ENCODE measurements around the gene ZNF423.

Gene ZNF423

DNA sequence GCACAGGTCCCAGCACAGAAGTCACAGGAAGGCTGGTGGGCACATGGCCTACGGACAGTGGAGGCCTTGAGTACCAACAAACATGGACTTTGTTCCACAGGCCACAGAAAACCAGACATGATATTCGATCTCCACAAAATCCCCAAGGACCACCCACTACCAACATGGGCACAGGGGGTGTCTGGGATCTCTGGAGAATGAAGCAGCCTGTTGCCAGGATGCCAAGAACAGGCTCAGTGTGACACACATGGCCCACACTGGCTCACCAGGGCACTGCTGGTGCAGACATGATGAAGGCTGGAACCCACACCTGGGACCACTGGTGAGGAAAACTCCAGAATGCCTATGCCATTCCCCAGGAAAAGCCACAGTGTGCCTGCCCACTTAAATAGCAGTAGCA lies 362.1 kb downstream of the ZNF423 start:
- POLR2A ChIA-PET: no interaction called here
- TF ChIP-seq, protein P1, sequence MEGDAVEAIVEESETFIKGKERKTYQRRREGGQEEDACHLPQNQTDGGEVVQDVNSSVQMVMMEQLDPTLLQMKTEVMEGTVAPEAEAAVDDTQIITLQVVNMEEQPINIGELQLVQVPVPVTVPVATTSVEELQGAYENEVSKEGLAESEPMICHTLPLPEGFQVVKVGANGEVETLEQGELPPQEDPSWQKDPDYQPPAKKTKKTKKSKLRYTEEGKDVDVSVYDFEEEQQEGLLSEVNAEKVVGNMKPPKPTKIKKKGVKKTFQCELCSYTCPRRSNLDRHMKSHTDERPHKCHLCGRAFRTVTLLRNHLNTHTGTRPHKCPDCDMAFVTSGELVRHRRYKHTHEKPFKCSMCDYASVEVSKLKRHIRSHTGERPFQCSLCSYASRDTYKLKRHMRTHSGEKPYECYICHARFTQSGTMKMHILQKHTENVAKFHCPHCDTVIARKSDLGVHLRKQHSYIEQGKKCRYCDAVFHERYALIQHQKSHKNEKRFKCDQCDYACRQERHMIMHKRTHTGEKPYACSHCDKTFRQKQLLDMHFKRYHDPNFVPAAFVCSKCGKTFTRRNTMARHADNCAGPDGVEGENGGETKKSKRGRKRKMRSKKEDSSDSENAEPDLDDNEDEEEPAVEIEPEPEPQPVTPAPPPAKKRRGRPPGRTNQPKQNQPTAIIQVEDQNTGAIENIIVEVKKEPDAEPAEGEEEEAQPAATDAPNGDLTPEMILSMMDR (IDR thresholded peaks at IDR 0.05; ENCODE audit: insufficient read depth, low read length, missing control alignments): no peak
- no peak overlapping the region for H3K4me3 ChIP-seq (ENCODE audit: low read depth, low read length)
- DNase-seq (ENCODE audit: low read depth, low spot score): no peak
- CTCF ChIA-PET: interaction anchor here (0.7 kb wide), 1 partner anchor 99 kb away, joined by 3 read pairs; no protein-coding TSS in a partner anchor

GRCh38 chr16:49492896-49493626 lies 362.9 kb downstream of the ZNF423 start:
- TF ChIP-seq, protein P1 (IDR thresholded peaks at IDR 0.05; ENCODE audit: insufficient read depth, low read length, missing control alignments): no peak
- no peak overlapping the region for H3K4me3 ChIP-seq (ENCODE audit: low read depth, low read length)
- ChIA-PET POLR2A (no interaction called here), CTCF (interaction anchor here (0.6 to 0.9 kb wide), 3 partner anchors 99 to 429 kb away, joined by 3 read pairs; no protein-coding TSS in a partner anchor)
- no peak for DNase-seq (ENCODE audit: low read depth, low spot score)

- no peak overlapping the region for H3K4me3 ChIP-seq (ENCODE audit: low read depth, low read length)
- POLR2A ChIA-PET: no interaction called here
- CTCF ChIA-PET: interaction anchor here (0.7 to 1.2 kb wide), 4 partner anchors 15 to 430 kb away, joined by 3 read pairs; no protein-coding TSS in a partner anchor
- TF ChIP-seq, protein P1 (IDR thresholded peaks at IDR 0.05; ENCODE audit: insufficient read depth, low read length, missing control alignments): peak; percentile 92
- no peak for DNase-seq (ENCODE audit: low read depth, low spot score)
These were observed 363.8 kb downstream of the ZNF423 start for GRCh38 chr16:49491771-49492761.

DNA sequence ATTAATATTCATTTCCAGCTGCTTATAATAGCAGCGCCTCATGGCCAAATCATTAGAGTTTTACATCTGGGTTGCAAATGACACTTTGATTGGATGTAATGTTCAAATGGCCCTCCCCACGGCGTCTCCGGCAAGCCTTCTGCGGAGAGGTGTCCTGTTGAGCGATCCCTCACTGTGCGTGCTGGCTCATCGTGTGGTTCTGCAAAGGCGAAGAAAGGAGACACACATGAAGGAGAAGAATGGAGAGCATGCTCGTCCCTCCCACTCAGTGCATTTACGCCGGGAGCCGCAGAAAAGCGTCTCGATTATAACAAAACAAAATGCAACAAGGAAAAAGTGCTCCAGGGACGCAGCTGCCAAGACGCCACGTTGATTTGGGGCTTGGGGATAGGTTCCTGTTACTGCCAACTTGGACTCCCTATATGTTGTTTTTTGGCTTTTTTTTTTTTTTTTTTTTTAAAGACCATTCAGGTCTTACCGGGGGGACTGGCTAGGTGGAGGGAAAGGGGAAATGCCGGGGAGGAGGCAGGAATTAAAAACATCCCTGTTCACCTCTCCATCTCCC lies 364.7 kb downstream of the ZNF423 start:
- TF ChIP-seq, protein P1 (IDR thresholded peaks at IDR 0.05; ENCODE audit: insufficient read depth, low read length, missing control alignments): no peak
- H3K4me3 ChIP-seq (ENCODE audit: low read depth, low read length): no peak overlapping the region
- ChIA-PET CTCF (interaction anchor here (0.7 to 1.2 kb wide), 2 partner anchors 16 to 105 kb away, joined by 3 read pairs; no protein-coding TSS in a partner anchor), POLR2A (no interaction called here)
- DNase-seq (ENCODE audit: low read depth, low spot score): no peak

DNA sequence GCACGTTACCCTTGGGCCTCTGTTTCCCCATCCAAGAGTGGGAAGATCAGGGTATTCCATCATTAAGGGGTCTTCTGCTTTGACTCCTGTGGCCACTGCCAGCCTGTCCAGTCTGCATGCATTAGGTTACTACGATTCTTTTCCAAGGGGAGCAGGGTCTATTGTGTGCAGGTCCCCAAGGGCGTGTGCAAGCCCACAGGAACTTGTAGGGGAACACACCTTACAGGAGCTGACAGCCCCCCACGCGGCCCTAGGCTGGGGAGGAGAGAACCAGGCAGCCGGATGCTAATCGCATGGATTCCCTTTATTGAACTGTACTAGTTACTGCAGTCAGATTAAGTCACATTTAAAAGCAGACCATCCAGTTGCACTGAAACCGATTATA lies 365.6 kb downstream of the ZNF423 start:
- ChIA-PET CTCF (interaction anchor here (1.2 kb wide), 1 partner anchor 17 kb away, joined by 3 read pairs; no protein-coding TSS in a partner anchor), POLR2A (no interaction called here)
- TF ChIP-seq, protein P1 (IDR thresholded peaks at IDR 0.05; ENCODE audit: insufficient read depth, low read length, missing control alignments): no peak
- H3K4me3 ChIP-seq (ENCODE audit: low read depth, low read length): no peak overlapping the region
- no peak for DNase-seq (ENCODE audit: low read depth, low spot score)

All from AG04449 (cell line).